Activated CD8-positive, alpha-beta memory T cell treated with anti-CD3 and anti-CD28 coated beads, Interleukin-2, amount 10 ng/mL, durations not matched to agents 7 days and 5 days (primary cell): ENCODE measurements around the gene PRXL2B. TPM values are rescaled to one million over a fixed set of nuclear protein-coding genes. Genes with fewer than 3 reads are reported as not detected.

Experiments used
- total RNA-seq, 2 experiments: library from RNA; stranded (reverse); gene quantifications; one replicate each; pipeline ENCODE4 v1.2.3, GENCODE V29; 2021

Gene PRXL2B
- total RNA-seq, 2 experiments from 2014 or later: 22.4 to 26.2 TPM

Other genes starting within 250 kb of the PRXL2B start
- gene MORN1, start 195.2 kb upstream of the PRXL2B start, total RNA-seq: 1 to 10 TPM; 8.0 to 8.5 TPM
- gene RER1, start 194.9 kb upstream of the PRXL2B start, total RNA-seq: 100 to 1,000 TPM; 146 to 174 TPM
- 10 to 100 TPM in 1 of 2 experiments, 1 to 10 TPM in 1; 8.7 to 12.3 TPM for gene PEX10, start 174.2 kb upstream of the PRXL2B start, total RNA-seq
- gene PLCH2, start 110.5 kb upstream of the PRXL2B start, total RNA-seq: 10 to 100 TPM in 1 of 2 experiments, 1 to 10 TPM in 1; 6.5 to 13.5 TPM
- gene PANK4, start 60.2 kb upstream of the PRXL2B start, total RNA-seq: 10 to 100 TPM; 72.2 to 91.2 TPM
- gene HES5, start 56.5 kb upstream of the PRXL2B start, total RNA-seq: not detected
- 100 to 1,000 TPM; 106 to 111 TPM for gene TNFRSF14, start 30.4 kb upstream of the PRXL2B start, total RNA-seq
- gene MMEL1, start 46.2 kb downstream of the PRXL2B start, total RNA-seq: under 1 TPM in 1 of 2 experiments, not detected in 1; 0.58 TPM
- 1 to 10 TPM; 1.1 TPM for gene TTC34, start 214.9 kb downstream of the PRXL2B start, total RNA-seq